Stimulated activated CD8-positive, alpha-beta memory T cell treated with anti-CD3 and anti-CD28 coated beads, Interleukin-7, amount 100 ng/mL, for 24 hours (primary cell): ENCODE results near the gene GABARAPL2.

ENCODE experiments used
- DNase-seq: peaks from one replicate; pipeline ENCODE4 v3.0.0-alpha.2; 2020; ENCODE audit warnings: low read depth

GABARAPL2 gene

DNA sequence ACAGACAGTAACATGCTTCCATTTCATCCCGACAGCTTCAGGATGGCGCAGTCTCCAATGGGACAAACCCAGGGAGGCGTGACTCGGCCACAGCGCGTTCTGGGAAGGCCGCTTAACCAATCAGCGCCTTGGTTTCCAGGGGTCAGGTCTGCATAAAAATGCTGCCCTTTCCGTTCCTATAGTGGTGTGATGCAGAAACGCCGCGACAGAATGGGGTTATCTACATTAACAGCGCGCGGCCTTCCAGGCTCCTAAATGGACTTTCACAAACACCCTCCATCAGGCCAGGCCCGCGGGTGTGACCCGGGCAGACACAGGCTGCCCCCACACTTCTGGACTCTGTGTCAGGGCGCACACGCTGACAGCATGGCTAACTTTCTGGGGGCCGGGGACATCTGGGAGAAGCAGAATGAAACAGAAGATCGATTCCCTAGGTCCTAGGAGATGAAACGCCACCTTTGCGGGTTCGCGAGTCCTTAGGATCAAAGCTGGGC is 10.9 kb upstream of the GABARAPL2 start:
- no peak for DNase-seq

DNA sequence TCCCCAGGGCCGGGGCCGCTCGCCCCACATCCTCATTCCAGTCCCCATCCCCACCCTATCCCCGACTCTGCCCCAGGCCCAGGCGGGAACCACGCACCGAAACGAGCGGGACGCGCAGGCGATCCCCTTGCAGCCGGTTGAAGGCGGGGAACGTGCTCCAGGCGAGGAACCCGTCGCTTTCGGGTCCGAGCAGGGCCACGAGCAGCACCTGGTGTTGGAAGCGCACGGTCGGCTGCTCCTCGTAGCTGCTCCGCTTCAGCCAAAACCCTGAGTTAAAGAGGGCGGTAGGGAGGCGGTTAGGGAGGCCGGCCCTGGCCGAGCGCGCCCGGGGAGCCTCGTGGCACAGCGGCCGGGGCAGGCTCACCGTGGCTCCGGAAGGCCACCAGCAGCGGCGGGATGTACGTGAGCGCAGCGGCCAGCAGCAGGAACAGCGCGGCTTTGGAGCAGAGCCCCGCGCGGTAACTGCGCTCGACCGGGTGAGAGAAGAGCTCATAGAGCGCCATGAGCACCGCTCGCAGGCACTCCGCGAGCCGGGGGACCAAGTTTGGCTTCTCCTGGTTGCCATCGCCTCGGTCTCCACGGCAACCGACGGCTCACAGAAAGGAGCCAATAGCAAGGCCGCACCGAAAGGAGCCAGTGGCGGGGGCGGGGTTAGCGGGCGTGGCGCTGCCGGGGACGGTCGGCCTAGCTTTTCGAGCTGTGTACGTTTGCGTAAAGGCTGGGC is 10.3 kb upstream of the GABARAPL2 start, which contains the start of gene TMEM231:
TSS of gene TMEM231 (minus strand) at position 546 of the 724 bp plus-strand sequence. CDS start at position 503, 43 bp downstream.
- peak; percentile 95 for DNase-seq

DNA sequence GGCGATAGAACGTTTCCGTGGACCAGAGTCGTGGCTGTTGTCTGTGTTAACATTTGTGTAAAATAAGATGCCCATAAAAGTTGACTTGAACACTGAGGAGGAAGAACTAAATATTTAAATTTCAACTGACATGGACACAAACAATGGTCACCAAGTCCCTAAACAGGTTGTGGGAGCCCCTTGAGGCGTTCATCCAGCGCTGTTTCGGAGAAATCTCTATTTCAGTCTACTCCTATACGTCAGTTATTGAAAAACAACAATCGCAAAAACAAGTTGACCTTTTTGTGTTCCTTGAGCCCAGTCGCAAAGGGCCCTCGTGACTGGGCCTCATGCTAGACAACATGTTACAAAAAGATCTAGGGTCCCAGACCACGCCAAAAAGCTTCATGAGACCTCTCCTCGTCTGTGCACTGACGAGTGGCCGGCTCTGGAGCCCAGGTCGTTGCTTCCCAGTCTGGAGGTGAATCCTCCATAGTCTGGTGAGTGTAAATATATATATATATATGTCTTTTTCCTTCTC is 9.7 kb upstream of the GABARAPL2 start:
- DNase-seq: no peak

DNA sequence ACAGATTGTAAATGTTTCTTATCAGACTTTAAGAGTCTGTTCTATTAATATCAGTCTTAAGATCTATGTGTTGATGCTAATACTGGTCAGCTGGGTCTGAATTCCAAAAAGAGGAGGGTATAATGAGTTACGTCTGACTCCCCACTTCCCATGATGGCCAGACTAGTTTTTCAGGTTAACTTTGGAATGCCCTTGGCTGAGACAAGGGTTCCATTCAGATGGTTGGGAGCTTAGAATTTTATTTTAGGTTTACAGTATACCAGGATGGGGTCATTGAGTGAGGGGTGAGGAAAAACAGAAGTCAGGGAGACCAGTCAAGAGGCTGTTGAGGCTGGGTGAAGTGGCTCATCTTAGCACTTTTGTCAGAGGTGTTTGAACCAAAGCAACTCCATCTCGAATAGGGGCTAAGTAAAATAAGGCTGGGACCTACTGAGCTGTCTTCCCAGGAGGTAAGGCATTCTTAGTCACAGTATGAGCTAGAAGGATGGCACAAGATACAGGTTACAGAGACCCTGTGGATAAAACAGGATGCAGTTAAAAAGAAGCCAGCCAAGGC is 7.3 kb upstream of the GABARAPL2 start:
- no peak for DNase-seq

DNA sequence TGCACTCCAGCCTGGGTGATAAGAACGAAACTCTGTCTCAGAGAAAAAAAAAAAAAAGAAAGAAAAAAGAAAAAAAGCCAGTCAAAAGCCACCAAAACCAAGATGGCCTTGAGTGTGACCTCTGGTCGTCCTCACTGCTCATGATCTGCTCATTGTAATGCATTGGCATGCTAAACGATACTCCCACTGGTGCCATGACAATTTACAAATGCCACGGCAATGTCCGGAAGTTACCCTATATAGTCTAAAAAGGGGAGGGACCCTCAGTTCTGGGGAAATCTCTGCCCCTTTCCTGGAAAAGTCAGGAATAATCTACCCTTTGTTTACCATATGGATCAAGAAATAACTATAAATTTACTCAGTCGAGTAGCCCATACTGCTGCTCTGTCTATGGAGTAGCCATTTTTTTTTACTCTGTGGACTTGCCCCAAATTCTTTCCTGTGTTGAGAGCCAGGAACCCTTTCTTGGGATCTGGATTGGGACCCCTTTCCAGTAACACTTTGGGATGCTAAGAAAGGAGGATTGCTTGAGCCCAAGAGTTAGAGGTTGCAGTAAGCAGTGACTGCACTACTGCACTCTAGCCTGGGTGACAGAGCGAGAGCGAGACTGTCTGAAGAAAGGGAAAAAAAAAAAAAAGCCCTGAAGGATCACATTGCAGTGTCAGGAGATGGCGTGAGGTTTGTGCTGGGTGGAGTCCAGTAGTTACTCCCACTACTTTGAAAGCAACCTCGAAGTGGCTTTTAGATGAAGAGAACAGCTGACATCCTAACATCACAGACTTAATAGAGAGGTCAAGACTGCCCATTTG is 6.4 kb upstream of the GABARAPL2 start:
- DNase-seq: no peak

DNA sequence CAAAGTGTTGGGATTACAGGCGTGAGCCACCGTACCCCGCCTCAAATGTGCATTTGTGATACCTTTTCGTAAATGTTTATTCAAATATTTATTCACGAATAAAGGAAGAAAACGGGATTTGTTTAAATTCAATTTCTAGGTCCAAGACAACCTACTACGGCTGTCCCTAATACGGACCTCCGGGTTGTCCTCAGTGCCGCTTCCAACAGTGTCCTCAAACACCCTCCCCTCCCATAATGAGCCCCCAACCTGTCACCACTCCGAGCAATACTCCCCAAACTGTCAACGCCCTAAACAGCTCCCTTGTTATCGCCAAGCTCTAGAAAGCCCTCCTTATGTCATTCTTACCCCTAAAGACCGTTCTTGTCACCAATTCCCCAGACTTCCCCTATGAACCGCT is 539 bp upstream of the GABARAPL2 start:
- DNase-seq: no peak

DNA sequence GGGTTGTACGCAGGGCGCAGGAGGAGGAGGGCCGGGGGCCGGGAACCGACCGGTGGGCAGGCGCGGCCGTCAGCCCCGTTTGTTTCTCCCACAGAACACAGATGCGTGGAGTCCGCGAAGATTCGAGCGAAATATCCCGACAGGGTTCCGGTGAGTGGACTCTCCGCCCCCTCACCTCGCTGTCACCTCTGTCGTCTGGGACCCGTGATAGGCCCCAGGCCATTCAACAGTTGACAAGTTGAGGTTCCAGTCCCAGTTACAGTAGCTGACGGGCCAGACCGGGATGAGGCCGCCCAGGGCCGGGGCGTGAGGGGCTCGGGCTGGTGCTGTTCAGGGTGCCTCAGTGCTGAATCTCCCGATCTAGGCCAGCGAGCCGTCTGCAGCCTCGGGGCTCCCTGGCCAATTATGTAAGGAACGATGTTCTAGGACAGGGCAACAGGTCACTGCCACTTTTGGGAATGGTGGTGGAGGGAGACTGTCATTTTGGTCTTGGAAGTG is 628 bp downstream of the GABARAPL2 start:
- no peak for DNase-seq

GRCh38 chr16:75567911-75568310 is 1.7 kb downstream of the GABARAPL2 start:
- DNase-seq: no peak

- no peak for DNase-seq
Observed at GRCh38 chr16:75570396-75571065, 4.4 kb downstream of the GABARAPL2 start.

- no peak for DNase-seq
Observed at GRCh38 chr16:75572864-75573542, 6.8 kb downstream of the GABARAPL2 start.

DNA sequence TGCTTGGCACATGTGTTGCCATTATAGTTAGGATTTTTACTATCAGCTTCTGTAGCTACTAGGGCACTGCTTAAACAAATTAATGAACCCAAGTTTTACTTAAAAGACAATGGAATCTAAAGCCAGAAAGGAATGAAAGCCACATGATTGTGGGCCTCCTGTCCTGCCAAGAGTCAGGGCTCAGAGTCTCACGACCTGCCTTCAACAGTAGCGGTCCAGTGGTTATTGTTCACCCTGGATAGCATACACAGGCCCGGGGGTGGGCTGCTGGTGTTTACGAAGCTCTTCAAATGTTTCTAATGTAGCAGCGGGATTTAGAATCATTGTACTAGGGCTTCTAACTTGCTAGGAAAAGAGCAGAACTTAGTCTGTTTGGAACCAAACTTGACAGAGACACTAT is 7.8 kb downstream of the GABARAPL2 start:
- DNase-seq: no peak

- no peak for DNase-seq
Observed at GRCh38 chr16:75575958-75576357, 9.8 kb downstream of the GABARAPL2 start.

DNA sequence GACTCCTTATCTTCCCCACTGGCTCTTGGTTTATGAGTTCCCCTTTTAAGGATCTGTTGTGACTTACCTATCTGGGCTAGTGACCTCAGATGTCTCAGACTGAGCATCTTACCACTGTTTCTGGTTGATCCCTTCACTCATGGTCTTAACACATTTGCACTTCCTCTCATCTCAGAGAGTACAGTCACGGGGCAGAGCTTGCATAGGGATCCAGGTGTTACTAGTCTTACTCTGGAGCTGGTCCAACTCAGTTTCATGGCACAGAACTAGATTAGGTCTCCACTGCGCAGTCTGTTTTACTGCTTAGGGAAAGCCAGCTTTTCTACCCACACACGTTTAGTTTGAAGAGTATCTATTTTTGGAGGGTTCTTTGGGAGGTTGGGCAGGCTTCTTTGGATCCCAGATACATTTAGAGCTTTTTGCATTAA is 10.2 kb downstream of the GABARAPL2 start:
- DNase-seq: no peak

GRCh38 chr16:75578212-75578611 is 12.0 kb downstream of the GABARAPL2 start:
- DNase-seq: no peak

DNA sequence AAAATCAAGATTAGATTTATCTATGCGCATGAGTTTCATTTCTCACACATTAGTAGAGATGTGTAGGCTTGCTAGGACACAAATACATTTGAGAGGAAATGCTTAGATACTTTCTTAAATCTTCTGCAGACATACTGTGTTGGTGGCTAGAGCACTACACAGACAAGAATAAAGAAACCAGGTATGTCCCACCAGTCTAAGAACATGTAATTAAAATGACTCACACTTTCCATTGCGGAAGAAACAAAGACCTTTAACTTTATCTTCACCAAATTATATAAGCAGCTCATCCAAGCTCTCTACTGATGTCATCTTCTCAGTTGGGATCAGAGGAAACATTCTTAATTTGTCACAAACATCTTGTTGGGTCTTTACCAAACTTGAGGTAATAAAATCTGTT is 12.5 kb downstream of the GABARAPL2 start:
- no peak for DNase-seq

DNA sequence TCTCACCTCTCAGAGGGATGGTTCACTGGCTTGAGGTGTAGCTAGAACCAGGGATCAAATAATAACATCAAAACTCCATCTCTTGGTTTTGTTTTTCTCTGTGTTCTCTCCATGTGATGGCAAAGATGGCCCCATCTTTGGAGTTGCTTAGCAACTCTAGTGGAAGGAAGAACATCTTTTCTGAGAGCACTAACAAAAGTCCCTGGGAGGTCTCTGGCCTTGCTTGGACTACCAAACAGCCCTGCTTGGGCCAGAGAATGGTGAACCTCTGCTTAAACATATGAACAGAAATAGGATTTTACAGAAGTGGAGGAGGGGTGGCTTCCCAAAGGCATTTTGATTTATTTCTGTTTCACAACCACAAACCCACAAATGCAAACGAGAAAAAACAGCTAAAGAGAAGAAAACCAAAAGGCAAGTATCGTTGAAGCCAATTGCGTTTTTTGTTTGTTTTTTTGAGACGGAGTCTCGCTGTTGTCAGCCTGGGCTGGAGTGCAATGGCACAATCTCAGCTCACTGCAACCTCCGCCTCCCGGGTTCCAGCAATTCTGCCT is 13.2 kb downstream of the GABARAPL2 start:
- no peak for DNase-seq

GRCh38 chr16:75584108-75584507 is 17.9 kb downstream of the GABARAPL2 start:
- DNase-seq: no peak

DNA sequence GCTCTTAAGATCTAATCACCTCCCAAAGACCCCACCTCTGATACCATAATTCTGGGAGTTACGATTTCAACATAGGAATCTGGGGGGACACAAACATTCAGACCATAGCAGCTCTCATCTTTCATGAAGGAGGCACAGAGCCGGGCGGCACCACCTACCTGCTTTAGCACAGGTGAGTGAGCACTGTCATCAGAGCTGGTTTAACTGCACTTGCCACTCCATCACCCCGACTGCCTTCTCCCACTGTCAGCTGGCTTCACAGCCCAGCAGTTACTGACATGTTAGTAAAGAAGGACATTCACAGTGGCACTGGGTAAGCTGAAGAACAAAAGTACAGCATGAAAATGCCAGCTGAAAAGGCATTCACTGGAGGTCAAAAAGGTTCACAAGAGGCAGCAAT is 22.5 kb downstream of the GABARAPL2 start:
- DNase-seq: no peak

DNA sequence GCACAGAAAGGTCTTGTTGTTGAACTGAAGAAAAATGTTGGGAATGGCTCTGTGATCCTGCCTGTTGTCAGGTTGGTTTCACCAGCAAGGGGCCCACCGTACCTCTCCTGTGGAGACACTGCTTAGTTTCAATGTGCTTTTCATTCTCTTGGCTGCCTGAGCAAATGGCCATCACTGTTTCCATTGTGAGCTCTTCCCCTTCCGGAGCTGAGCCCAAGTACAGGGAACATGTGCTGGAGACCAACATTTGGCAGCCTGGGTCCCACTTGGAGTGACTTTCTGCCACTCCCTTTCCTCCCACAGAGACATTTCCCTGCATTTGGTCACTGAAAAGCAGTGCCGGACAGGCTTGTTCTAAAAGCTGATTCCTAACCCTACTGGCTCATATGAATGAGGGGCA is 23.1 kb downstream of the GABARAPL2 start:
- no peak for DNase-seq

DNA sequence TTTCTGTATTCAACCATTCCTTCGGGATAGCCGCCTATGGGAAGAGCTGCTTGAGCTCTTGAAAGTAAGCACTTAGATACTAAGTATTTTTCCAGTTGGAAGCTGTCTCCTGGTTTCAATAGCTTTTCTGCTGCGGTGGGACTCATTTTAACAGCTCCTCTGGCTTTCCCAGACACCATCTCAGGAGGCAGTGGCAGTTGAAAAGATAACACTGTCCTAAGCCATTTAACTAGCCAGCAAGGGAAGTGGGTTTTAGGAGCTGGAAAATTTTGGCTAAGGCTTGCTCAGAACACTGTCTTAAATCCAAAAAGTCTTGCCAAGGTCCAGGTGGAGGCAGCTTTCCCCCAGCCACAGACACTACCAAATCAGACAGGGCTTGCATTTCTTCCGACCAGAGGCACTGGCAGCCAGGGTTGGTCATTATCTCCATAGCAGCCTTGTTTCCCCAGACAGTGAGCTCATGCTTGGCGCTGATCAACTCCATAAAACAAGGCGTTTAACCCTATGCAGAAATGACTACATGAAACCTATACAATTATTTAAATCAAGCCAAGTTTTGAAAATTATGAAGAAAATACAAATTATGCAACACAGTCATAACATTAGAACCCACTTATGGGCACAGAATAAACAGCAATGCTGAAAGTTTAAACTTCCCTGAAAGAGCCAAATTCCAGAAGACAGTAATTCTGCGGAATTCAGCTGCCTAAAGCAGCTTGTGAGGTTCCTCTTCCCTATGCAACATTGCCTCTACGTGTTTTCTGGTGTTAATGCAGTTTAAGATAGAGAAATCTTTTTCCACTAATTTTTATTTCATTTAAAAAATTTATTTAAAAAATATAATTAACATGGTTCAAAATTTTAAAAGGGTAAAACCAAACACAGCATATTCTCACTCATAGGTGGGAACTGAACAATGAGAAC is 25.0 kb downstream of the GABARAPL2 start:
- DNase-seq: no peak
